GM13976 (cell line): ENCODE data around the gene FTO.
"Not testable (repeated sequence)": the region's sequence is repeated elsewhere in the genome, so short reads cannot be mapped to it uniquely, and the experiment has no call there.

ENCODE experiments used
- DNase-seq: peaks from one replicate; pipeline ENCODE4 v3.0.0; 2012; ENCODE audit warnings: low spot score
- CTCF ChIP-seq: IDR thresholded peaks from 2 replicates; pipeline ENCODE4 v1.5.1; 2012; ENCODE audit warnings: borderline replicate concordance, mild to moderate bottlenecking; ENCODE audit not compliant: insufficient read depth; ENCODE audit errors: extremely low read depth, missing control alignments, control extremely low read depth
- in situ Hi-C: fragments of 300-500 bp; cut with MboI; formaldehyde crosslinking; loops from one replicate; pipeline ENCODE4 v1.12.0; 2022; ENCODE audit warnings: low sequenced_read_pairs, mixed read lengths, inconsistent platforms; ENCODE audit not compliant: unreplicated experiment

FTO gene

GRCh38 chr16:54178478-54178976, 474.6 kb downstream of the FTO start:
- TF ChIP-seq CTCF: no peak
- DNase-seq: no peak
- in situ Hi-C loops: no loop called here

- DNase-seq: no peak
- TF ChIP-seq CTCF: no peak
- in situ Hi-C loops: no loop called here
These were observed 476.7 kb downstream of the FTO start for GRCh38 chr16:54180421-54181359.

- in situ Hi-C loops, DNase-seq: not testable (repeated sequence)
These were observed 477.9 kb downstream of the FTO start for GRCh38 chr16:54181683-54182329.

GRCh38 chr16:54185045-54185444, 481.1 kb downstream of the FTO start:
- in situ Hi-C loops: no loop called here
- DNase-seq: no peak
- no peak for TF ChIP-seq CTCF

GRCh38 chr16:54191163-54191562, 487.2 kb downstream of the FTO start:
- in situ Hi-C loops: no loop called here
- TF ChIP-seq CTCF: no peak

GRCh38 chr16:54191592-54191991, 487.6 kb downstream of the FTO start:
- in situ Hi-C loops: no loop called here
- DNase-seq: no peak
- TF ChIP-seq CTCF: no peak

More at GRCh38 chr16:54191163-54191562, 487.2 kb downstream of the FTO start:
- DNase-seq: no peak
